HepG2 (cell line): Measurements from ENCODE around the gene PAM16. TPM values are rescaled to one million over a fixed set of nuclear protein-coding genes. Genes with fewer than 3 reads are reported as not detected.

Experiments used
- ATAC-seq: fragments of 200-7000 bp; cut with Tn5 transposase; 3 replicates; pipeline ENCODE4 v1.9.1; 2020; ENCODE audit warnings: mild to moderate bottlenecking, moderate library complexity
- BruUV-seq: library from RNA; stranded (reverse); fragments of 400-500 nt; replicated peaks from 2 replicates; lab custom pipeline; 2021; lab: Mats Ljungman, UMichigan
- CTCF ChIA-PET: fragments of 300-600 bp; formaldehyde crosslinking; extraction: SDS; loops from one replicate; lab custom pipeline; 2021; ENCODE audit warnings: low total read pairs, inconsistent platforms, low intra/inter-chr PET ratio; lab: Yijun Ruan, JAX
- POLR2A ChIA-PET: fragments of 350-600 bp; sonication (Branson Sonifier 250); formaldehyde crosslinking; loops from one replicate; lab custom pipeline; 2020; ENCODE audit warnings: antibody characterized with exemption, inconsistent platforms; lab: Yijun Ruan, JAX
- DNase-seq: peaks from one replicate; pipeline ENCODE4 v3.0.0-alpha.2; 2015; ENCODE audit warnings: low spot score
- FAIRE-seq: peaks from 3 replicates; lab custom pipeline; 2011; peaks lifted over from hg19 to GRCh38; lab: Jason Lieb, UNC
- H2AFZ ChIP-seq: one replicate; pipeline ENCODE4 v1.6.1; 2011; ENCODE audit warnings: low read length, inconsistent platforms
- H3K27ac ChIP-seq: fragments of 300-600 bp; 3 replicates; pipeline ENCODE4 v1.8.0; 2011; ENCODE audit warnings: mixed run types, mild to moderate bottlenecking, mixed read lengths, low read length, inconsistent platforms; ENCODE audit not compliant: insufficient read depth; ENCODE audit errors: extremely low read length
- H3K27me3 ChIP-seq, 2 experiments: fragments of 200-600 bp in 1 of 2; 2 replicates in 1 of 2; 3 replicates in 1 of 2; pipeline versions ENCODE4 v1.6.0 to v1.8.0; 2011; ENCODE audit warnings: low read length in 2 of 2, mild to moderate bottlenecking in 2 of 2, moderate library complexity in 2 of 2, inconsistent platforms in 1 of 2; ENCODE audit not compliant: insufficient read depth in 2 of 2, control insufficient read depth in 1 of 2
- H3K36me3 ChIP-seq, 2 experiments: fragments of 200-600 bp in 1 of 2; replicated peaks in 1 of 2; 2 replicates in 1 of 2; 3 replicates in 1 of 2; pipeline versions ENCODE4 v1.5.1 to v1.8.0; 2011; ENCODE audit warnings: low read length in 2 of 2, inconsistent platforms in 1 of 2; ENCODE audit not compliant: insufficient read depth in 2 of 2, control insufficient read depth in 1 of 2
- H3K4me1 ChIP-seq: 2 replicates; pipeline ENCODE4 v1.5.1; 2012; ENCODE audit warnings: low read length, inconsistent platforms; ENCODE audit not compliant: insufficient read depth
- H3K4me2 ChIP-seq: 2 replicates; pipeline ENCODE4 v1.6.0; 2011; ENCODE audit warnings: low read depth, low read length, inconsistent platforms
- H3K4me3 ChIP-seq, 3 experiments: fragments of 200-600 bp in 1 of 3; sonication (generic), shearing (Covaris generic) in 1 of 3; replicated peaks in 1 of 3; 2 replicates each; pipeline ENCODE4 v1.5.1; 2011 to 2016; ENCODE audit warnings: low read length in 3 of 3, inconsistent platforms in 2 of 3, low read depth in 2 of 3, mild to moderate bottlenecking in 2 of 3, control low read depth in 1 of 3, mixed read lengths in 1 of 3; ENCODE audit not compliant: insufficient read depth in 1 of 3
- H3K79me2 ChIP-seq: one replicate; pipeline ENCODE4 v1.6.1; 2011; ENCODE audit warnings: low read length, inconsistent platforms; ENCODE audit not compliant: insufficient read depth
- H3K9ac ChIP-seq: 2 replicates; pipeline ENCODE4 v1.6.0; 2011; ENCODE audit warnings: mild to moderate bottlenecking, low read depth, low read length, inconsistent platforms; ENCODE audit not compliant: insufficient read depth
- H3K9me3 ChIP-seq: 2 replicates; pipeline ENCODE4 v1.5.1; 2012; ENCODE audit warnings: mild to moderate bottlenecking, low read length
- H4K20me1 ChIP-seq: 2 replicates; pipeline ENCODE4 v1.6.0; 2011; ENCODE audit warnings: inconsistent platforms, mild to moderate bottlenecking, low read length, moderate library complexity; ENCODE audit not compliant: insufficient read depth
- AGO1 ChIP-seq: fragments of 200-400 bp; formaldehyde crosslinking; IDR thresholded peaks from 2 replicates; pipeline ENCODE4 v1.6.1; 2017; ENCODE audit warnings: mild to moderate bottlenecking, low read depth, low read length, moderate library complexity; ENCODE audit not compliant: poor library complexity, severe bottlenecking
- AHR ChIP-seq: IDR thresholded peaks from 2 replicates; pipeline ENCODE4 v1.6.1; 2018; ENCODE audit warnings: missing genetic modification reagents, missing compliant biosample characterization
- ARNT ChIP-seq: fragments of 450-650 bp; IDR thresholded peaks from 2 replicates; pipeline ENCODE4 v1.6.1; 2017
- CHD2 ChIP-seq: IDR thresholded peaks from 2 replicates; pipeline ENCODE4 v1.6.1; 2011; ENCODE audit warnings: low read depth, low read length, improper control_type of control experiment
- FOSL1 ChIP-seq: sonication (generic); formaldehyde crosslinking; IDR thresholded peaks from 2 replicates; pipeline ENCODE4 v1.9.0; 2021; ENCODE audit warnings: missing genetic modification reagents, borderline replicate concordance
- MEF2D ChIP-seq: sonication (generic); formaldehyde crosslinking; IDR thresholded peaks from 2 replicates; pipeline ENCODE4 v1.5.1; 2020; ENCODE audit warnings: mild to moderate bottlenecking, missing genetic modification reagents
- NONO ChIP-seq, 2 experiments: fragments of 450-650 bp in 1 of 2; sonication (generic) in 1 of 2; formaldehyde crosslinking in 1 of 2; IDR thresholded peaks in 1 of 2; conservative IDR thresholded peaks in 1 of 2; 2 replicates each; pipeline versions ENCODE4 v1.6.1 to v1.8.0; 2017 to 2022; ENCODE audit warnings: mild to moderate bottlenecking in 1 of 2, missing genetic modification reagents in 1 of 2, moderate library complexity in 1 of 2
- SALL1 ChIP-seq: sonication (generic); formaldehyde crosslinking; IDR thresholded peaks from 2 replicates; pipeline ENCODE4 v1.8.0; 2022; ENCODE audit warnings: mild to moderate bottlenecking, missing genetic modification reagents
- TBX3 ChIP-seq: fragments of 450-650 bp; IDR thresholded peaks from 2 replicates; pipeline ENCODE4 v1.6.1; 2017; ENCODE audit warnings: antibody characterized with exemption, mild to moderate bottlenecking, inconsistent platforms, borderline replicate concordance
- TFDP1 ChIP-seq: IDR thresholded peaks from 2 replicates; pipeline ENCODE4 v1.6.1; 2016; ENCODE audit warnings: missing compliant biosample characterization, missing genetic modification reagents, borderline replicate concordance
- ZEB1 ChIP-seq: IDR thresholded peaks from 2 replicates; pipeline ENCODE4 v1.6.1; 2012; ENCODE audit warnings: mild to moderate bottlenecking, low read depth, inconsistent platforms; ENCODE audit not compliant: insufficient replicate concordance
- ZNF292 ChIP-seq: sonication (generic); formaldehyde crosslinking; IDR thresholded peaks from 2 replicates; pipeline ENCODE4 v1.8.1; 2022; ENCODE audit warnings: mild to moderate bottlenecking, low read depth, missing genetic modification reagents, borderline replicate concordance
- ZNF451 ChIP-seq: sonication (generic); formaldehyde crosslinking; IDR thresholded peaks from 2 replicates; pipeline ENCODE4 v1.5.0; 2020; ENCODE audit warnings: mild to moderate bottlenecking, missing genetic modification reagents
- ZNF510 ChIP-seq: sonication (generic); formaldehyde crosslinking; IDR thresholded peaks from 2 replicates; pipeline ENCODE4 v1.4.0; 2020; ENCODE audit warnings: low read depth, mild to moderate bottlenecking, missing genetic modification reagents
- ZNF543 ChIP-seq: sonication (generic); formaldehyde crosslinking; IDR thresholded peaks from 2 replicates; pipeline ENCODE4 v1.4.0; 2020; ENCODE audit warnings: mild to moderate bottlenecking, missing genetic modification reagents
- ZXDC ChIP-seq: sonication (generic); formaldehyde crosslinking; IDR thresholded peaks from 2 replicates; pipeline ENCODE4 v1.5.0; 2020; ENCODE audit warnings: mild to moderate bottlenecking, missing genetic modification reagents
- WGBS: methylation state at CpG from one replicate; pipeline ENCODE4 v1.1.6; 2017; ENCODE audit warnings: low lambda C conversion rate; 5-methylcytosine and 5-hydroxymethylcytosine counted together
- in situ Hi-C: cut with HindIII; loops from 2 replicates; pipeline ENCODE4 v1.10.0; 2017; ENCODE audit warnings: low pct_unique_long_range_greater_than_20kb; ENCODE audit not compliant: extremely low pct_ligation_motif_present
- intact Hi-C: fragments of 100-400 bp; cut with micrococcal nuclease; formaldehyde crosslinking; loops from one replicate; pipeline ENCODE4 v1.10.0; 2022; ENCODE audit not compliant: unreplicated experiment
- polyA plus RNA-seq, 8 experiments: library from polyadenylated mRNA; depleted of rRNA in 3 of 8; stranded (reverse) in 7 of 8; unstranded in 1 of 8; fragments of >200 nt; fragmentation: Illumina TruSeq in 4 of 8; extraction: Trizol in 4 of 8; gene quantifications; 2 replicates each; pipeline versions ENCODE4 v1.2.1 to v1.2.3, GENCODE V29; 2011 to 2016; ENCODE audit warnings: low read depth in 4 of 8, missing spikeins in 1 of 8, mixed read lengths in 1 of 8; ENCODE audit not compliant: insufficient read depth in 1 of 8
- total RNA-seq, 5 experiments: library from RNA; depleted of rRNA; stranded (reverse); fragments of >200 nt; fragmentation: Illumina TruSeq; extraction: Trizol; gene quantifications; 2 replicates each; pipeline ENCODE4 v1.2.3, GENCODE V29; 2016; ENCODE audit warnings: low read depth in 1 of 5

Gene PAM16
- total and polyA plus RNA-seq, 2 of the 13 experiments (the other 11 are each of a cell fraction or from before 2014, with no cell fraction given) = 51.5 to 51.8 TPM

DNA sequence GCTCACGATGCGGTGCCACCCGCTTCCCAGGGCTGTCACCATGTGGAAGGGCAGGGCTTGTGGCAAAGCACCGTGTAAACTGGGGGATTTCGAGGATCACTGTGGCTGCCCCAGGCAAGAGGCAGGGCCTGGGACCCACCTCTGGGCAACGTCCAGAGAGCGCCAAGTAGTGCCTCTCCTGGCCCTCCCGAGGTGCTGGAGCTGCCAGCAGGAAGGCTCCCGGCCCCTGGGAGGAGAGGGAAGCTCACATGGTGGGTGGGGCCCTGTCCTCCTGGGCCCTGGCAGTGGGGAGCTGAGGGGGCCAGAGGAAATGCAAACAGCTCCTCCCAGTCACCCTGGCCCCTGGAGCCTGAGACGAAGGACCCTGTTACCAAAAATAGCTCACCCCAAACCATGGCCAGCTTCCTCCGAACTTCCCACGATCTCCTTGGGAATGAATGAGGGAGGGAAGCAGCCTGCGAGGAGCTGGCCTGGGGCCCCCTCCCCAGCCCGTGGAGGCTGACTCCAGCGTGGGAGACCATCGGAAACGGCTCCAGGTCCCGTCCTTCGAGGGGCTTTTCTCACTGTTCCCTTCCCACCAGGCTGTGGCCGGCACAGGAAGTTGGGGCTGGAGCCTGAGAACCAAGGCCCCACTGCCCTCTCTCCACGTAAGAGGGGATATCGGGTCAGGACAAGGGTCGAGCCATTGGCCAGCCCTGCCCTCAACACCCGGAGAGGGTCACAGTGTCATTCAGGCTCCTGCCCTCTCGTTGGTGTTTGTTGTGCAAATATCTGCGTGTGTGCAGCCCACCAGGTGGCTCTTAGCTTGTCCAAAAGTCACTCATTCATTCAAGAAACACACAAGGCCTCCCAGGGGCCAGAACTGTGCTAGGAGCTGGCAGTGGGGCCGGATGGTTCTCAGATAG, 38.2 kb upstream of the PAM16 start:
- peak; percentile 43 for FAIRE-seq
- H3K27ac ChIP-seq = peak overlapping the region; percentile 31
- 47% methylated on average over 12 of the region's 27 CpGs for WGBS
- TF ChIP-seq ZNF451 = no peak
- peak; percentile 20 for TF ChIP-seq AGO1
- no peak for TF ChIP-seq SALL1 (CRISPR knock-in tag)
- TF ChIP-seq ZNF543 = no peak
- no peak for TF ChIP-seq TFDP1 (CRISPR knock-in tag)
- no peak for TF ChIP-seq FOSL1 (CRISPR knock-in tag)
- no peak for TF ChIP-seq ZXDC (CRISPR knock-in tag)
- 0 out of 2 replicates have a peak, but pooled peaks have one; percentile 24 for TF ChIP-seq MEF2D
- TF ChIP-seq NONO (IDR thresholded peaks at IDR 0.05) = no peak
- peak; percentile 46; the same call in 1 of the 2 replicates for TF ChIP-seq NONO (CRISPR knock-in tag; conservative IDR thresholded peaks at IDR 0.05)
- no peak for TF ChIP-seq ZEB1
- TF ChIP-seq TBX3 = no peak
- TF ChIP-seq ZNF292 (CRISPR knock-in tag) = peak; percentile 48; the same call in 1 of the 2 replicates
- TF ChIP-seq ARNT = no peak
- no peak for TF ChIP-seq ZNF510
- TF ChIP-seq AHR (CRISPR knock-in tag) = no peak
- TF ChIP-seq CHD2 = no peak

More for the DNA sequence above, 38.2 kb upstream of the PAM16 start:
- intact Hi-C loops = no loop called here
- peaks cover under 1% of the 10 kb centered on the region; the same call in 1 of the 2 replicates for H4K20me1 ChIP-seq
- no peaks in the 10 kb centered on the region for H3K27me3 ChIP-seq
- H3K9me3 ChIP-seq = no peaks in the 10 kb centered on the region
- no peak overlapping the region for H3K9ac ChIP-seq
- no peak overlapping the region for H2AFZ ChIP-seq
- ChIA-PET CTCF (no interaction called here), POLR2A (interaction anchor here (1.0 to 1.5 kb wide), 2 partner anchors 12 to 18 kb away, joined by 3 to 4 read pairs; partner anchors contain the start of gene VASN)
- in situ Hi-C loops = loop anchor here (5.0 kb wide), 1 partner anchor 37 kb away; the partner anchor contains the start of gene PAM16
- peak; percentile 18 for ATAC-seq
- DNase-seq = no peak
- no TSS peak for BruUV-seq
- H3K36me3 ChIP-seq = peaks cover 0 to 3% of the 10 kb centered on the region in 2 experiments; a peak in 2 of 5 replicates
- H3K4me3 ChIP-seq = no peak overlapping the region
- H3K4me2 ChIP-seq = peak overlapping the region; percentile 28; the same call in 1 of the 2 replicates
- H3K79me2 ChIP-seq = no peaks in the 10 kb centered on the region
- H3K4me1 ChIP-seq = peaks cover 20% of the 10 kb centered on the region
